Hematopoietic multipotent progenitor cell treated with erythropoietin and hydrocortisone succinate and interleukin-3 and kit ligand, for 4 days (in vitro differentiated cells): ENCODE measurements around the gene DPF3.

Experiments used
- DNase-seq: peaks from one replicate; pipeline ENCODE4 v3.0.0-alpha.2; 2015

Gene DPF3

DNA sequence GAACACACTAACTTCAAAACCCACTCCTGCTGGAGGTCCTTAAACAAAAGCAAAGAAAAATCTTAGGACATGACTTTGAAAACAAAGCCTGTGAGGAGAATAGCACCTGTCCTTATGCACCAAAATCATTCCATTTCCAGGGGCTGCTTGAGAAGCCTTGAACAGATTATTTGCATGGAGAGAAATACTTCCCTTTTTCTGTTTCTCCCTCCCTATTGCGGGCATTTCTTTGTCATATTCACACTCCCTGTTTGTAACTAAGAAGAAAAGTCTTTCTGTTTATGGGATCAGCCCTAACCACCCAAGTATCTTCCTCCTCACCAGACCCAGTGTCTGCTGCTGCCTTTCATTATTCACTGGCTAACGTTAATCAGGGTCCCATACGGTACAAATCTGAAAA is 218.8 kb downstream of the DPF3 start:
- DNase-seq, result no peak

DNA sequence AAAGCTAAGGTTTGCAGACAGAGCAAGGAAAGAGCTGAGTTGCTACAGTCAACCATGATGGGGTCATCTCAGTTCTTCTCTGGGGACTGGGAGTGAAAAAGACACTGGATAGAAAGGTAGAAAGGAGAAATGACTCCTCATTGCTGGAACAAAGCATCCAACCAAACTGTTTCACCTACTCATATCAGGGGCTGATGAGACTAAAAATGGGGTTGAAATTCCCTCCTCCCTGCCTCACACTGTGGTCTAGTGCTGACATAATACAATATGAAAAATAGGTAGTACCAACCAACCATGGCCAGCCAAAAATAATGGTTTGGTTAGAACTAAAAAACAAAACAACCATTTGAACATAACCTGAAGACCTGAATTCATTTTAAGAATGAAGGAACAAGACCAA is 220.7 kb downstream of the DPF3 start:
- DNase-seq, result no peak

DNA sequence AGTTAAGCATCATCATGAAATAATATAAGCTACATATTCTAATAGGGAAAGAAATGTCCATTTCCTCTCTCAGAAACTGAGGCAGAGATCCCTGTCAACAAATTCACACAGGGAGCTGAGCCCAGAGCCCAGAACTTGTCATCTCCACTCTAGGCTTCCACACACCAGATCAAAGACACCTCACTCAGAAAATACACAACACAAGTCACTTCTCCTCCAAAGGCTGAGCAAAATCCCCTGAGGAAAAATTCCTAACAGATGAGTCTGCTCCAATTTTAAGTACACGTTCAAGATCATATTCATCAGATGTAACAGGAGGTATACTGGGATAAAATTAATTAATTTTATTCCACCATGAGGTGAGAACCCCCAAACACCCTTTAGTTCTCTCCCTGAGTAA is 227.3 kb downstream of the DPF3 start:
- no peak for DNase-seq

DNA sequence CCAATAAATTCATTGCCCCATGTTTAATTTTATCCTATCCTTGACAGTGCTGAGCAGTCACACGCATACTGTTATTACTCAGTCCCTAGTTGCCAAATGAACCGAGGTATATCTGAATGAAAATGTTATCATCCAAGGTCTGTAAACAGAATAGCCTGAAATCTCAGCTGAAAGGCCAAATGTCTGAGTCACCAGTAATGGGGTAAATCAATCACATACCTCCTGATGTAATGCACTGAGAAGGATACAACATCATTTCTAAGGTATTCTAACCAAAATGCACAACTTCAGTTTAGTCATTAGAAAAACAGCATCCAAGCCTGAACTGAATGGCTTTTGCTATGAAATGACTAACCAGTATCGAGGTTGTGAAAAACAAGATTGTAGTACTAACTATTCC is 228.6 kb downstream of the DPF3 start:
- DNase-seq, result no peak

DNA sequence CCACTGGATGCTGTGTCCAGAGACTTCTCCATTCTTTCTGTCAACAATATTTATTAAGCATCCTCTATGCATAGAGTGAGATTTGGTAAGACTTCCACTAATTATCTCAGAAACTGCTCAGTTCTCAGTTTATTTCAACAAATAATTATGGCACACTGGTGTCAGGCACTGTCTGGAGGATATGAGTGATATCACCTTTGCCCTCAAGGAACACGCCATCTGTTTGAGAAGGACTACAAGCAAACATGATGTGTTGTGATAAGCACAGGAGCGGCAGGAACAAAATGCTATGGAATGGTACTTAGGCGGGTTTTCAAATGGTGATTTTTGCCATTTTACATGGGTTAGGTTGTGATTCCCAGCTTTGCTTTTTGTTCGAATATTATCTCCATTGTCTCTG is 229.2 kb downstream of the DPF3 start:
- no peak for DNase-seq

DNA sequence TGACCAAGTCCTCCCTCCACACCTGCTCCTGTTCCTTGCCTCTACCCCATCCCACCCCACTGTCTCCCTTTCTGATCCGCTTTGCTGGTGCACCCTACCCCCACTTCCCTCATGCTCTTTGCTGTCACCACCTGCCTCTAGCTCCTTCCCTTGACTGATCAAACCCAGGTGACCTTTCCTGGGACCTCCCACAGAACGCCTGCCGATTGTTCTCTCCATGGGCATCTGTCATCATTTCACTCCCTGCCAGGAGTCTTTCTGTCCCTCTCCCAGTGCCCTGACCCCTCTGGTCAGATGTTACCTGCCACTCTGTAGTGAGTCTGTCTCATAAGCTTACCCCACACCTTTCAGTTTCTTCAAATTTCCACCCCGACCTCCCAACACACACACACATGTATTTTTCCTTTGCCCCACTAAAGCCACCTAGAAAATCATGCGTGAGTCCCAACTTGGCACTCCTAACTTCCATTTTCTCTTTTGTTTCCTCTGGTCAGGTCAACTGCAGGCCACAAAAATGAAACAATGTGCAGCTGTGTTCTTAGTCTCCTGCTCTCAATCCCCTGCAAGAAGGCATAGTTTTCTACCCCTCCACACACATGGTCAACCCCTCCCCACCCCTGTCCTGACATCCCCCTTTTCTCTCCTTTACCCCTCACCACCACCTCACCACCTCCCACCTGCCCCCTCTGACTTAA is 229.8 kb downstream of the DPF3 start:
- DNase-seq, result no peak

DNA sequence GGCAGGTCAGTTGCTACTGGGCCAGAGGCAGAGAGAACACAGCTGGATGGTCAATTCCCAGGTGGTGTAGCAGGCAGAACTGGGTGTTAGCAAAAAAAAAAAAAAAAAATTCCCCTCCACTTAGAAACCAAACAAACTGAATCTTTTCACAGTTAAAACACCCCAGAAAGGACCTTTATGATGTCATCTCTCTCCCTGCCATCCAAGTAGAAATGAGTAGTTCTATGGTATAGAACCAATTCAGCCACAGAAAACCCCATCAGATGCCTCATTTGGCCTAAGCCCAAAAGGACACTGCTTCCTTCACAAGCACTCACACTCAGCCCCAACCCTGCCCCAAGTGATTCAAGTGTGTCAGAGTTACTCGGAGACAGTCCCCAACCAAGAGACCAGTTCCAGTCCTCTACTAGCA is 230.8 kb downstream of the DPF3 start:
- DNase-seq, result no peak

DNA sequence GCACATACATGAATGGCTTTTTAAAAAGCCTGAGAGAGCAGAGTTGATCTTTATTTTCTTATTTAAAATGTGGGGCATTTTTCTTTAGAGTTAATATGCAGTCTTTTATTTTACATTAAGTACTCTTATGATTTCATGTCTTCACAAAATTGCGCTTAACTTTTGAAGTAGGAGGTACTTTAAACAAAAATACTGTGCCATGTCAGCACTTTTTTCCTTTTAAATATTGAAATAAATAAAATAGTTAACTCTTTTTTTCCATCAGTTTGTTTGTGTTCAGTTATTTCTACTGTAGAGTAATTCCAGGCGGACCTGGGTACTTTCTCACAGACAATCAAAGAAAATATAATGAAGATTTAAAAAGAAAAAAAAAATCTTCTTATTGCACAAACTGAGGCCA is 231.7 kb downstream of the DPF3 start:
- no peak for DNase-seq

DNA sequence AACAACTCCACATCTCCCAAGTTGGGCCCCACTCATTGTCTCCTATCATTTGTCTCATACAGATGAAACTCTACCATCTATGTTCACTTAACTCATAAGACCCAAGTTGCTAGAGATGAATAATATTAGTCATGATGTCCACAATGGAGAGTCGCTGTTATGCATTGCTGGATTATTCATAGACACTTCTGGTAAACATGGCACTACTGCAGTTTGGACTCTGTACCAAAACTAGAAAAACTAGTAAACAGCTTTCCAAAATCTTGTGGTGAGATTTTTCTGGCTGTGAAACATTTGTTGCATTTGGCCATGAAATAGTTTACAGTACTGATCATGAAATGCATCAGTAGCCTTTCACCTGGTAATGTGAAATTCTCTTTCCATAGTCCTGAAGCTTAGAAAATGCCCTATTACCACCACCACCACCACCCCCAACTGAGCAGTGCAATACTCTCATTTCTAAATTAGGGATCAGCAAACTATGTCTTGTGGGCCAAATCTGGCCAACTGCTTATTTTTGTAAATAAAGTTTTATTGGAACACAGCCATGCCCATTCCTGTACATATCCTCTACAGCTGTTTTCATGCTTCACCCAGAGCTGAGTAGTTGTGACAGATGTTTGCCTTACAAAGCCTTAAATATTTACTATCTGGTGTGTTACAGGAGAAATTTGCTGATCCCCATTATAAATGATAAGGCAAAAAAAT is 236.5 kb downstream of the DPF3 start:
- DNase-seq, result no peak

DNA sequence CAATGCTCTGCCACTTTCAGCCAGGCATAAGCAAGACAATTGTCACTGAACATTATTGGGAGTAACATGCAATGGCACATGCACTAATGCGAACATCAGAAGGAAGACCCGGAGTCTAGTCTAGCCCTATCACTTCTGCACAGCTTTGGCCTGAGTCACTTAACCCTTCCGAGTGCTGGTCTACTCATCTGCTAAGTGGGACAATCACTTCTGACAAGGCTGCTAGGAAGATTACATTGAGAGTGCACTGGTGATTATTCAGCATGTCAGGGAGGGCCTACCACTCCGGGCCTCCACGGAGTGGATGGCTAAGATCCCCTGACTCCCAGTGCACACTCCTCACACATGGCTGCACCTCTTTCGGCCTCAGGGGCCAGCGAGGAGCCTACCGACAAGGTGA is 240.9 kb downstream of the DPF3 start:
- DNase-seq, result no peak

DNA sequence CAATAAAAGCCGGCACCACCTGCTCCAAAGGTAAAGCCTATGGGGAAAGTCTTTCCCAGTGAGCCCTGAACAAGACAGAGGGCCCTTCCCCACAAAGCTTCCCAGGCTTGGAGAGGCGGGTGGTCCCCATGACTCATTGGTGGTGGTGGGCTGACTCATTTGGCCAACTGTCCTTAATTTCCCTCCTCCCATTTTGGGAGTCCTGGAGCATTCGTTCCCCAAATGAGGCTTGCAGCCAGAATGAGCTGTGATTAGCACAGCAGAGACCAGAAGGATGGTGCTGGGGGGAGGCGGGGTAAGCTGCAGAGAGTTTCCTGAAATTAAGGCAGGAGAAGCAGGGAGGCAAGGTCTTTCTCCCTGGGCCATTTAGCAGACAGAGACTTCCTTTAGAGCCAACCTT is 241.7 kb downstream of the DPF3 start:
- no peak for DNase-seq

DNA sequence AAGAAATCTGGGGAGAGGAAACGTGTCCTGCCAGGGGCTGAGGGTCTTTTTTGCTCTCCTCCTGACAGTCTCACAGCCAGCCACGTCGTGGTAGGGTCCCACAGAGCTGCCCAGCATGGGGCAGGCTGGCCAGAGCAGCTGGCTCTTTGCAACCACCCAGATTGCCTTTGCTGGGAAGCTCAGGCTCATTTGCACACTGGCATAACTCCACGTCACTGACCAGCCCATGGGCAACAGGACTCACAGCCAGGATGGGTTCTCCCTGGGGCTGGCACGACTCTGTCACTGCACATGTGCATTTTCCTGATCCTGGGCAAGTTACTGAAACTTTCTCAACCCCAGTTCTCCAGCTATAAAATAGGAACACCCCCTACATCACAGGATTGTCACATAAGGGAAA is 242.2 kb downstream of the DPF3 start:
- no peak for DNase-seq

DNA sequence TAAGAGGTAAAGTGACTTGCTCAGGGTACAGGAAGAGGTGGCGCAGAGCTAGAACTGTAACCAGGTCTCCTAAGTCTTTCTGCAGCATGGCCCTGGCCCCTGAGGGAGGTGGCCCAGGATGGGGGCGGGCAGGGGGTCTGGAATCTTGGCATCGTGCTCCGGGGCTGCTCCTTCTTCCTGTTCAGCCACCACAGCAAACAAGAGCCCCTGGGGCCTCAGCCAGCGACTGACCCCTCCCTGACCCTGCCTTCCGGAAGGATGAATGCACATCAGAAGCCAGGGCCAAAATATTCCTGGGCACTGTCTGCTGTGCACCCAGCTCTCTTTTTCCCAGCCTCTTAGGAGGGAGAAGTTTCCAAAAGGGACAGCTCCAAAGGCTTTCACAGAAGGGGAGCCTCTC is 242.8 kb downstream of the DPF3 start:
- no peak for DNase-seq

DNA sequence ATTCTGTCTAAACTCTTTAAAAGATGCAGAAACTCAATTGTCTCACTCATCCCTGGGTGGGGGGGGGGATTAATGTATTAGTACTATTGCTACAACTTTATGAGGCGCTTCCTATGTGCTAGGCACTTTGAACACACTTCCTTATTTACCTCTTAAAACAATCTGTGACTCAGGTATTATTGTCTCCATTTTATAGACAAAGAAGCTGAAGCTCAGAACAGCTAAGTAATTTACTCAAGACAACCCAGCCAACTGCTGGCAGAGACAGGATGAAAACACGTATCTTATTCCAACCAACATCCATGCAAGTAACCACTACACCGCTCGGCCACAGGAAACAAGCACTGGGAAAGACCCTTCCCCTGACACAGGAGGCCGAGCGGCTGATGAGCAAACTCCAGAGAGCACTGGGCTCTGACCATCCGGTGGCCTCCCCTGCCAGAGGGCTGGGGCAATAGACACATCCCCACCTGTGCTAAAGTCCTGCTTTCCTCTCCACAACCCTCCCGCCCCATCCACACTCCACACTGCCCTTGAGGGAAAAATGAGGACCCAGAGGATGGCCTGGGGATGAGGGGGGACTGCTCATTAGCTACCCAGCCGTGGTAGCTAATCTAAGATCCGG is 244.2 kb downstream of the DPF3 start:
- DNase-seq, result no peak

DNA sequence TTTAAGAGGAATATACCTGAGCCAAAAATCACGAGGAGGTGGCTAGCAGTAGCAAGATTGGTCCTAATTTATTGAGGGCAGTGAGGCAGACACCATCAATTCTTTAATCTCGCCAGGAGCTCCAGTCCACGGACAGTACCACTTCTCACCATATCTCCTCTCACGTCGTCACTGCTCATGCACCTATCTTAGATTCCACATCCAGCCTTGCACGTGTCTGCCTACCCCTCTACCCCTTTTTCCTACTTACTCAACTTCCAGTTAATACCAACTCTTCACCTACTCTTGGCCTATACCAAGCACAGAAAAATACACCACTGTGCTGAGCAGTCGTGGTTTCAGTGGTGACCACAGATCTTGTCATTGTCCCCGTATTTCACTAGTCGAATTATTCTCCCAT is 246.1 kb downstream of the DPF3 start:
- peak; percentile 6 for DNase-seq

DNA sequence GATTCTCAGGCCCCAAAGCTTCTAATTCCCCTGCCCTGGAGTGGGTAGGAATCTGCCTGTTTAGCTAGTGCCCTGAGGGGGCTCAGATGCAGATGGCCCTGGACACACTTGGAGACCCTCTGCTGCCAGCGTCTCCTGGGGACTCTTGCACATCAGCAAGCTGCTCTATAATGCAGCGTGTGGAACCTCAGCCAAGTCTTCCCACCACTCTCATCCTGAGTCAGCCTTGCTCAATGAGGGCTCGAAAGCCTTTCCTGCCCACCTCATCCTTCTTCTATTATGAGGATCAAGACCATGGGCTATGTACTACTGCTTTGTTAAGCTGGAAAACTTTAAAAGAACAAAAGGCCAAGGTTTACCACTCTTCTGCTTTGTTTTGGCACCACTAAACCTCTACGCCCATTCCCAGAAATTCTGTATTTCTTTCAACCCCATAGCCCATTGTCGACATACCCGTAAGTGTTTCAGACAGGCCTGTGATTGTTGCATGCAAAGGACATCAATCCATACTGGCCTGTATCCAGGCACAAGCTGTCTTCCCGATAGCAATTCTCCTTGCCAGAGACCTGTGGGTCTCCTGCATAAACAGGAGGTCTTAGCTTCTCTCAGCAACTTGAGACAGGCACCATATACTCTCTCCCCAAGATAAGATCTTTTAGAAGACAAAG is 246.9 kb downstream of the DPF3 start:
- no peak for DNase-seq

DNA sequence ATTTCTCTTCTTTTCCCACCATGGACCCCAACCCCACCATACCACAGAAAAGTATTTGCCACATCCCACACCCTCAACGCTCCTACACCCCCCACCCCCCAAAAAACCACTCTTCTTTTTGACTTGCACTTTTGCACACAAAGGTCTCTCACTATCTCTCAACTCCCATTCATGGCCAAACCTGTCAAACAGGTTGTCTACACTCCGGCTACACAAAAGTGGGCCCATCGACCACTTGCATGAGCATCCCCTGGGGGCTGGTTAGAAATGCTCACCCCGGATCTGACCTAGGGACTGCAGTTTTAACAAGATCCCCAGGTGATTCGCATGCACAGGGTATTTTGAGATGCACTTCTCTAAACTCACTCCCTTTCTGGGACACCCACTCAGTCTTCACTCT is 248.2 kb downstream of the DPF3 start:
- DNase-seq, result no peak

DNA sequence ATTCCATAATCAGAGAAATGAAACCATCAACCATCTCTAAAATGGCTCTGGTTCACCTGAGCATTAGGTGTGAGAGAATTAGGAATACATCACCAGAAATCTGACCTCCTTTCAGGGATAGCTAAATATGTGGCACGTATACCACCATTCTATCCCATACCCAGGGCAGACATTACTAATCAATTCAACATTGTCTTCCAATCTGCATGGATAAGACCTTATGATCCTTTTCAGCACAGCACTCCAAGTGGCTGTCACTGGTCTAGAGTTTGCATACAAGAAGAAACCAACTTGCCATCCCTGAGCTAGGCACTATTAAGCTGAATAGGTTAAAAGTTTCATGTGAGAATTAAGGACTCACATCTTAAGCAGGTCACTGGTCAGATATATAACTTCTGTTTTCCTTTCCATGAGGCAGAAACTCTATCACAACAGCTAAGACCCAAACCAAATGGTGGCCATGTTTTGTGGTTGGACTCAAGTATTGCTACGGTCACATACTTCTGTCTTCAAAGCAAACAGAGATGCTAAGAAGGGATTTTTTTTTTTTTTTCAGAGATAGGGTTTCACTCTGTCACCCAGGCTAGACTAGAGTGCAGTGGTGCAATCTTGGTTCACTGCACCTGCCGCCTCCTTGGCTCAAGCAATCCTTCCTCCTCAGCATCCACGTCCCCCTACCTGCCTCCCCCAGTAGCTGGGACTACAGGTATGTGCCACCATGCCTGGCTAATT is 249.0 kb downstream of the DPF3 start:
- DNase-seq, result peak; percentile 10

DNA sequence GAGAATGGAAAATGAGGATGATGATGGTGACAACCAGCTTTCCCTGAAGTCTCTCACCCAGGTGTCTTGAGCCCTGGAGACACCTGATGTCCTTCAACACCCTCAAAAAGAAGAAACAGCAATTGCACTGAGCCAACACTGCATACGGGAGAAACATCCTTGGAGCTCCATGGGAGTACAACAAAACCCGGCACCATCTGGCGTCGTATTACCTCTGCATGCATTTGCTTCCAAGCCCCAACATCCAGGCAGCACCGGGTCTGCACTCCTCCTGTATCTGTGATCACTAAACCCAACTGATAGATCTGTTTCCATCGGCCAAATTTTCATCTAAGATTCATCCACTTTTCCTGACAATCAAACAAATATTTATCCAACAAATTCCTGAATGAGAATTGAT is 249.9 kb downstream of the DPF3 start:
- no peak for DNase-seq

DNA sequence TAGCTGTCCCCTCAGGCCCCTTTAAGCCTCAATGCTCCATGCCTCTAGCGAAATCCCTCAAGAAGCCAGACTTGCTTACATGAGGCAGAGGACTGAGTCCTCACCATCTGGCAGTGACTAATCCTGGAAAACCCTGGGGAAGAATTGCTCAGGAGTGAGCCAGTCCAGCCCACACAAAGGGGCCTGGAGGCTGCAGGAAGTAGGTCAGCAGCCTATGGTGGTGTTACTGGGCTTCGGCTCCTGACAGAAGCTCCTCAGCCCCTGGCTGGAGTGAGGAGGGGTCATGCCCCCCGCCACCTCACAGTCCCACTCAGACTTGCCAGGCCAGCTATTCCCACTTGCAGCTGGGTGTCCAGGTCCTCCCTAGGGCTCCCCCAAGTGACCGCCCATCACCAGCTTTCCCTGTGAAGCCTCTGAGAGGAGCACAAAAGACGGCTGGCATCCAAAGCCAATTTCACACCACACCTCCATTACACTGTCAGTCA is 250.5 kb downstream of the DPF3 start:
- DNase-seq, result no peak

DNA sequence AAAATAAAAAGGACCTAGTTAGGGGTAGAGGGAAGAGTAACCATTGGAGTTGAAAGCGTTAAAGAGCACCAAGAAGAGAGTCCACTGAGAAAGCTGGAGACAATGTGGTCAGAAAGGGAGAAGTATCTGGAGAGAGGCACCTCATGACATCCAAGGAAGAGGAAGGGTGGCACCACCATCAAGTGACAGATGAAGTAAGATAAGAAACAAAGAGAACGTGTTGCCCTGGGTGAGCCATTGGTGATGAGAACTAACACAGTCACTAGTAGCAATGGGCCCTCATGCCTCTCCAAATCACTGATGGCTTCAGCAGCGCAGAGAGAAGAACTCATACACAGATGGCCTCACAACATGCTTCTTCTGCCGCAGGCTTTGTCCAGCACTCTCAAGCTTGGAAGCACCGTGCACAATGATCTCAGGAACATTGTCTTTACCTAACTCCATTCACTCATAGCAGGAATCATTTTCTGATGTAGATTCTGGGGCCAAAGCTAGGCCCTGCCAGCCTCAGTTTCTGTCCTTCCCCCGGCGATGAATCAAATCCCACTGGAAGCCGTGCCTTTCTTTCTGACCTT is 252.9 kb downstream of the DPF3 start:
- DNase-seq, result no peak

DNA sequence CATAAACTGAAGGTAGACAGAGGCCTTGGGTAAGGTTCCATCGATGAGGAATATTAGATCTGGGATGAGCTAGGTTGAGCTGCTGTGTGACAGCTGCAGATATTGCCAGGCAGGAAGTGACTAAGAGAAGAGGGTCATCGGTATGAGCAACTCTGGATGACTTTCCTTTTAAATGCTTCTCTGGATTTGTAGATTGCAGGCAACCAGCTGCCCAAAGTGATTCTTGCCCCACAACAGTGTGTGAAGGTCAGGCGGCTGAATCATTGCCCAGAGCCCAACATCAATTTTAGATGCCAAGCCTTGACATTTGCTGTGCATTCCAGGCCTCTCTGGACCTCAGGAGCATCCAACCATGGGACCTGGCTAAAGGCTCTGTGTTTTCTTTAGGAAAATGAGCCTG is 255.9 kb downstream of the DPF3 start:
- no peak for DNase-seq

DNA sequence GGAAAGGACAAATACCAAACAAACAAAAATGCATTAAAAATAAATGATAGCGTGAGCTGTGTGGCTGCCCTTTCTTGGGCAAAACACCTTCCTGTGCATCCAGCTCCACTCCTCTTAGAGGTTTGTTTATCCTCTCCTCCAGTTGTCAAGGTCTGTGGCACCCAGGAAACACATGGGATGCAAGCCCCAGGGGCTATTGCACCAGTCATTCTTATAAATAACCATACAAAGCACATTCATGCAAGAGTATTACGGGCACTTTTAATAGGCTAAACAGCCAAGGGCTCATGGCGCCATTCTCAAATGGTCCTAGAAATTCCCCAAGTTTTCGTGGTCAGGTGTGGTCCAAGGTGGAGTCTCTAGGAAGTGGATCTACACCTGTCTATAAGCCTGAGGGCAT is 257.0 kb downstream of the DPF3 start:
- no peak for DNase-seq
